ENCODE results near the gene NKTR.

- TF ChIP-seq ZNF605 (CRISPR knock-in tag; IDR thresholded peaks at IDR 0.05) (no peak), TAF1 (CRISPR knock-in tag; IDR thresholded peaks at IDR 0.05) (no peak), ZNF792 (CRISPR knock-in tag; IDR thresholded peaks at IDR 0.05) (no peak), ZKSCAN8 (CRISPR knock-in tag; IDR thresholded peaks at IDR 0.05; ENCODE audit: borderline replicate concordance) (no peak), ZNF12 (CRISPR knock-in tag; IDR thresholded peaks at IDR 0.05) (no peak), NPAS2 (CRISPR knock-in tag; IDR thresholded peaks at IDR 0.05; ENCODE audit: borderline replicate concordance) (no peak), ZNF280D (CRISPR knock-in tag; IDR thresholded peaks at IDR 0.05) (no peak), MTF2 (CRISPR knock-in tag; IDR thresholded peaks at IDR 0.05; ENCODE audit: borderline replicate concordance) (no peak), CTCF (CRISPR knock-in tag; IDR thresholded peaks at IDR 0.05) (no peak), KIAA2018 (CRISPR knock-in tag; IDR thresholded peaks at IDR 0.05; ENCODE audit: borderline replicate concordance) (no peak)
Observed at GRCh38 chr3:42658771-42659390, 58.4 kb downstream of the NKTR start.
